ENCODE measurements around the gene DNTT. TPM values are rescaled to one million over a fixed set of nuclear protein-coding genes. Genes with fewer than 3 reads are reported as not detected.

The DNTT gene
- total and polyA plus RNA-seq, 2 of the 13 experiments (the other 11 are each of a cell fraction or from before 2014, with no cell fraction given) = not detected

DNA sequence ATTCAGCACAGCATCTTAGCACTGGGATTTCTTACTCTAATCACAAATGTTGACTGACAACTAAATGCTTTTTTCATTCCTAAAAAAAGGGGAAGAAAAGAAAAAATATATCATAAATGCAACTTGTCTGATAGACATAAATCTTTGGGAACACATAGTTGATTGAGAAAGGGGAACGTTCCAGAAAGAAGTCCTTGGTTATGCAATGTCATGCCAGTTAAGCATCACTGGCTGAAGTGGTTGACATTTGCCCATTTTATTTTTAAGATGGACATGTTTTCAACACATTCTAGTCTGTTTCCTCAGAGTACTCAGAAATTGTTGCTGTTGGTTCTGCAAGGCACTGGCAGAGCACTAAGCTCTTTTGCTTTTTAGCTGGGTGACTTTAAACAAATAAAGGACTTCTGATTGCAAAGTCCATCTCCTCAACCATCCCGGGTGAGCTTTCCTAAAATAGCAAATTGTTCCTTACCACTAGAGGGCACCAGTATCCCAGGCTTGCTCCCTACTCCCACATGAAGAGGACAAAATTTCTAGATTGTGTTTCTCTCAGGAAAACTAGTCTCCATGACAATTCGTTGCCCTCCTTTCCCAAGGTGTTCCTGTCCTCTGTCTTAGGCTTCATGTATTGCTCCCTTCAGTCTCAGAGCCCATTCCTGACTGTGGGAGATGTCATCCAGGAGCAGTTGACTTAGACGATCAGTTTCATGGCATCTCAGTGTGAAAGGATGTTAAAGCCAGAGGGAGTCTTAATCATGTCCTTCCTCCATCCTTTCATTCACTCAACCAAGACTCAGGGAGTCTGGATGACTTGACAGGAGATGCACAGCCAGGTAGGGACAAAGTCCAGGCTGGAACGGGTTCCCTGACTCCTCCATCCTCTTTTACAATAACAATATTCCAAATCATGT is 30.6 kb downstream of the DNTT start (continued):
- TF ChIP-seq NFYC (CRISPR knock-in tag; IDR thresholded peaks at IDR 0.05) (no peak), ETS1 (CRISPR knock-in tag; IDR thresholded peaks at IDR 0.05) (no peak), SRF (IDR thresholded peaks at IDR 0.05; ENCODE audit: low read depth, low read length) (peak; percentile 67; the same call in 1 of the 2 replicates), CHCHD3 (CRISPR knock-in tag; IDR thresholded peaks at IDR 0.05) (no peak), TOE1 (CRISPR knock-in tag; IDR thresholded peaks at IDR 0.05) (no peak), RERE (CRISPR knock-in tag; IDR thresholded peaks at IDR 0.05; ENCODE audit: low read depth) (no peak), CC2D1A (CRISPR knock-in tag; IDR thresholded peaks at IDR 0.05) (no peak), RBAK (CRISPR knock-in tag; IDR thresholded peaks at IDR 0.05) (no peak), ZNF331 (CRISPR knock-in tag; IDR thresholded peaks at IDR 0.05) (0 out of 2 replicates have a peak, but pooled peaks have one; percentile 25), STAG1 (CRISPR knock-in tag; IDR thresholded peaks at IDR 0.05) (peak; percentile 41), HNF4G (IDR thresholded peaks at IDR 0.05; ENCODE audit: borderline replicate concordance, low read depth, low read length) (peak; percentile 53; the same call in 1 of the 2 replicates), HNF4G (CRISPR knock-in tag; IDR thresholded peaks at IDR 0.05; ENCODE audit: borderline replicate concordance, low read depth) (no peak), HBP1 (CRISPR knock-in tag; IDR thresholded peaks at IDR 0.05; ENCODE audit: low read depth) (no peak), ZNF205 (CRISPR knock-in tag; IDR thresholded peaks at IDR 0.05) (0 out of 2 replicates have a peak, but pooled peaks have one; percentile 20), MNT (IDR thresholded peaks at IDR 0.05) (no peak), SKI (IDR thresholded peaks at IDR 0.05; ENCODE audit: partially characterized antibody) (no peak), MIXL1 (CRISPR knock-in tag; IDR thresholded peaks at IDR 0.05) (no peak), SMC3 (IDR thresholded peaks at IDR 0.05; ENCODE audit: low read length) (peak; percentile 50; the same call in 1 of the 2 replicates), SNRNP70 (IDR thresholded peaks at IDR 0.05; ENCODE audit: low read depth, low read length) (no peak)
